PC-9 (cell line): ENCODE measurements around the gene SIPA1L3. TPM values are rescaled to one million over a fixed set of nuclear protein-coding genes. Genes with fewer than 3 reads are reported as not detected.

Experiments used
- BruUV-seq: library from RNA; stranded (reverse); fragments of 400-500 nt; replicated peaks from 2 replicates; lab custom pipeline; 2021; lab: Mats Ljungman, UMichigan
- CTCF ChIA-PET: fragments of 300-600 bp; sonication (Branson Sonifier 250); formaldehyde crosslinking; loops from one replicate; lab custom pipeline; 2022; ENCODE audit warnings: antibody characterized with exemption; lab: Charles Lee
- POLR2A ChIA-PET: fragments of 300-600 bp; sonication (Branson Sonifier 250); formaldehyde crosslinking; loops from one replicate; lab custom pipeline; 2022; ENCODE audit warnings: antibody characterized with exemption; ENCODE audit not compliant: unreplicated experiment; lab: Charles Lee
- DNase-seq, 2 experiments: peaks; one replicate each; pipeline versions ENCODE4 v3.0.0 to v3.0.0-alpha.2; 2015 to 2022; ENCODE audit warnings: mixed read lengths in 1 of 2
- H2AFZ ChIP-seq: fragments of 200-600 bp; sonication (generic); 2 replicates; pipeline ENCODE4 v1.8.1; 2017; ENCODE audit warnings: antibody characterized with exemption
- H3F3A ChIP-seq: fragments of 200-600 bp; sonication (generic); 2 replicates; pipeline ENCODE4 v1.8.1; 2017; ENCODE audit warnings: antibody characterized with exemption, mild to moderate bottlenecking, low read depth; ENCODE audit not compliant: insufficient read depth
- H3K27ac ChIP-seq: fragments of 200-600 bp; sonication (generic); 2 replicates; pipeline ENCODE4 v1.6.1; 2016; ENCODE audit warnings: mixed run types
- H3K27me3 ChIP-seq: fragments of 200-600 bp; sonication (generic); 2 replicates; pipeline ENCODE4 v1.6.1; 2016; ENCODE audit warnings: low read depth, mixed run types; ENCODE audit not compliant: insufficient read depth
- H3K36me3 ChIP-seq: fragments of 200-600 bp; sonication (generic); 2 replicates; pipeline ENCODE4 v1.6.1; 2016; ENCODE audit warnings: low read depth, mixed run types
- H3K4me1 ChIP-seq: fragments of 200-600 bp; sonication (generic); replicated peaks from 2 replicates; pipeline ENCODE4 v1.6.1; 2016; ENCODE audit warnings: mixed run types; ENCODE audit not compliant: insufficient read depth
- H3K4me2 ChIP-seq: fragments of 200-600 bp; sonication (generic); 2 replicates; pipeline ENCODE4 v1.6.1; 2017; ENCODE audit warnings: mixed run types
- H3K4me3 ChIP-seq: fragments of 200-600 bp; sonication (generic); 2 replicates; pipeline ENCODE4 v1.6.1; 2016; ENCODE audit warnings: mixed run types
- H3K79me2 ChIP-seq: fragments of 200-600 bp; sonication (generic); 2 replicates; pipeline ENCODE4 v1.6.1; 2017; ENCODE audit warnings: low read depth, mixed run types
- H3K9me2 ChIP-seq: fragments of 200-600 bp; sonication (generic); 2 replicates; pipeline ENCODE4 v1.8.1; 2017; ENCODE audit warnings: mild to moderate bottlenecking; ENCODE audit not compliant: insufficient read depth
- H3K9me3 ChIP-seq: fragments of 200-600 bp; sonication (generic); 2 replicates; pipeline ENCODE4 v1.8.1; 2016; ENCODE audit warnings: low read depth; ENCODE audit not compliant: insufficient read depth
- H4K20me1 ChIP-seq: fragments of 200-600 bp; sonication (generic); 2 replicates; pipeline ENCODE4 v1.8.1; 2017; ENCODE audit not compliant: insufficient read depth
- CTCF ChIP-seq: fragments of 200-600 bp; sonication (generic); conservative IDR thresholded peaks from 2 replicates; pipeline ENCODE4 v1.6.1; 2017; ENCODE audit warnings: mixed run types, antibody characterized with exemption, mild to moderate bottlenecking, moderate library complexity
- EZH2 ChIP-seq: fragments of 200-600 bp; sonication (generic); IDR thresholded peaks from 2 replicates; pipeline ENCODE4 v1.8.0; 2017; ENCODE audit warnings: antibody characterized with exemption, low read depth
- intact Hi-C: fragments of 100-400 bp; cut with micrococcal nuclease; formaldehyde crosslinking; loops from one replicate; pipeline ENCODE4 v1.10.0; 2022; ENCODE audit not compliant: unreplicated experiment
- total RNA-seq: library from RNA; stranded (reverse); gene quantifications from 2 replicates; pipeline ENCODE4 v1.2.3, GENCODE V29; 2021

Gene SIPA1L3
- total RNA-seq, 1 experiment from 2014 or later, result 55.2 TPM

GRCh38 chr19:38194061-38194701 is 287.2 kb downstream of the SIPA1L3 start:
- no peaks in the 10 kb centered on the region for H4K20me1 ChIP-seq
- no peak for DNase-seq
- no peaks in the 10 kb centered on the region for H3K9me3 ChIP-seq
- ChIA-PET CTCF (no interaction called here), POLR2A (no interaction called here)
- H2AFZ ChIP-seq, result no peak overlapping the region
- no peak overlapping the region for H3K27ac ChIP-seq
- no peaks in the 10 kb centered on the region for H3K79me2 ChIP-seq
- no peaks in the 10 kb centered on the region for H3K4me1 ChIP-seq
- H3K27me3 ChIP-seq, result no peaks in the 10 kb centered on the region
- no peak overlapping the region for H3K4me3 ChIP-seq
- BruUV-seq, result no TSS peak
- TF ChIP-seq CTCF (no peak), EZH2 (no peak)
- H3K36me3 ChIP-seq, result no peaks in the 10 kb centered on the region
- intact Hi-C loops, result no loop called here
- no peaks in the 10 kb centered on the region for H3K9me2 ChIP-seq
- no peak overlapping the region for H3K4me2 ChIP-seq
- H3F3A ChIP-seq, result no peaks in the 10 kb centered on the region; the same call in 1 of the 2 replicates

GRCh38 chr19:38195237-38195636 is 288.2 kb downstream of the SIPA1L3 start:
- Histone ChIP-seq H3K36me3 (no peaks in the 10 kb centered on the region), H3K27ac (no peak overlapping the region), H3K4me1 (no peaks in the 10 kb centered on the region), H2AFZ (no peak overlapping the region), H3F3A (no peaks in the 10 kb centered on the region; the same call in 1 of the 2 replicates), H3K4me3 (no peak overlapping the region), H3K27me3 (no peaks in the 10 kb centered on the region), H3K9me3 (no peaks in the 10 kb centered on the region), H3K9me2 (no peaks in the 10 kb centered on the region), H3K4me2 (no peak overlapping the region), H3K79me2 (no peaks in the 10 kb centered on the region), H4K20me1 (no peaks in the 10 kb centered on the region)
- POLR2A ChIA-PET, result interaction anchor here (0.5 kb wide), 1 partner anchor 293 kb away, joined by 4 read pairs; no protein-coding TSS in a partner anchor
- CTCF ChIA-PET, result no interaction called here
- no TSS peak for BruUV-seq
- no peak for DNase-seq
- no peak for TF ChIP-seq EZH2
- no peak for TF ChIP-seq CTCF
- intact Hi-C loops, result no loop called here

- no peaks in the 10 kb centered on the region for H3K4me1 ChIP-seq
- no peaks in the 10 kb centered on the region for H3K79me2 ChIP-seq
- no peaks in the 10 kb centered on the region for H3K9me3 ChIP-seq
- no peak overlapping the region for H3K4me2 ChIP-seq
- POLR2A ChIA-PET, result no interaction called here
- no peak overlapping the region for H3K27ac ChIP-seq
- H4K20me1 ChIP-seq, result no peaks in the 10 kb centered on the region
- H3K4me3 ChIP-seq, result no peak overlapping the region
- no peaks in the 10 kb centered on the region for H3K27me3 ChIP-seq
- BruUV-seq, result no TSS peak
- H3K36me3 ChIP-seq, result no peaks in the 10 kb centered on the region
- TF ChIP-seq CTCF (no peak), EZH2 (no peak)
- H2AFZ ChIP-seq, result no peak overlapping the region
- H3F3A ChIP-seq, result no peaks in the 10 kb centered on the region
- H3K9me2 ChIP-seq, result no peaks in the 10 kb centered on the region
- no peak for DNase-seq
- intact Hi-C loops, result no loop called here
- CTCF ChIA-PET, result no interaction called here
Measured at GRCh38 chr19:38196245-38196837, 289.3 kb downstream of the SIPA1L3 start.
